HEK293 (cell line): Measurements from ENCODE around the gene RPL7A.

Experiments used
- ZNF157 ChIP-seq: fragments of 450-650 bp; formaldehyde crosslinking; IDR thresholded peaks from 2 replicates; pipeline ENCODE4 v1.5.1; 2016; ENCODE audit warnings: missing biosample characterization, missing genetic modification characterization

RPL7A gene

DNA sequence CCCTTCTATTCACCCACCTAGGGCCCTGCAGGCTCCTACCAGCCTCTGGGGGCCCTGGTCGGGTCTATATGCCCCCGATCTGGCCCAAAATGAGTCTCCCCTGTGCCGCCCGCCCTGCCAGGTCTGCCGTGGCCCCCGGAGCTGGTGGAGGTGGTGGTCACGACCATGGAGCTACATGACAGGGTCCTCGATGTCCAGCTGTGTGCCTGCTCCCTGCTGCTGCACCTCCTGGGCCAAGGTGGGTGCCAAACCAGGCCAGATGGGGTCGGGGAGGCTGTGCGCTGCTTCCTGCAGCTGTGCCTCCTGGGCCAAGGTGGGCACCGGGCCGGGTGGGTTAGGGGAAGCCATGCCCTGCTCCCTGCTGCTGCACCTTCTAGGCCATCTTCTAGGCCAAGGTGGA lies 52.3 kb downstream of the RPL7A start (continued):
- no peak for TF ChIP-seq ZNF157 (tag by site-specific recombination)
